WI38 (cell line): Measurements from ENCODE around the gene THBD.

Experiments
- H3K4me3 ChIP-seq: 2 replicates; pipeline ENCODE4 v1.5.1; 2011; ENCODE audit warnings: low read depth, mild to moderate bottlenecking, control low read depth, low read length
- CTCF ChIP-seq: IDR thresholded peaks from 2 replicates; pipeline ENCODE4 v1.5.1; 2012; ENCODE audit warnings: low read depth, mild to moderate bottlenecking, control low read depth, low read length

THBD gene

DNA sequence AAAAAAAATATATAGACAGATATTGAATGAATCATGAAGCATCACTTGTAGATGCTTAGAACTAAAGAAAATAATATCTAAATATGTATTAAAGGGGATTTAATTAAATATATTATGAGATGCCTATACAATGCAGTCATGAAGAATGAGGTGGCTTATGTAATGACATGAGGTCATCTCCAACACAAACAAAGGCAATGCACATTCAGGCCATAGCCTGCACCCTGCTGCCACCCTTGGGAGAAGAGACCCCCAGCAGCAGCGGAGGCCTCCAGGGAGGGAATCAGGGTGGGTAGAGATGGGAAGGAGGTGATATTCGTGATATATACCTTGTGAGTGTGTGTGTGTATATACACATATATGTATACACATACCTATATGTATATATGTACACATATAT, 40.8 kb downstream of the THBD start:
- H3K4me3 ChIP-seq = no peak overlapping the region
- TF ChIP-seq CTCF = no peak

DNA sequence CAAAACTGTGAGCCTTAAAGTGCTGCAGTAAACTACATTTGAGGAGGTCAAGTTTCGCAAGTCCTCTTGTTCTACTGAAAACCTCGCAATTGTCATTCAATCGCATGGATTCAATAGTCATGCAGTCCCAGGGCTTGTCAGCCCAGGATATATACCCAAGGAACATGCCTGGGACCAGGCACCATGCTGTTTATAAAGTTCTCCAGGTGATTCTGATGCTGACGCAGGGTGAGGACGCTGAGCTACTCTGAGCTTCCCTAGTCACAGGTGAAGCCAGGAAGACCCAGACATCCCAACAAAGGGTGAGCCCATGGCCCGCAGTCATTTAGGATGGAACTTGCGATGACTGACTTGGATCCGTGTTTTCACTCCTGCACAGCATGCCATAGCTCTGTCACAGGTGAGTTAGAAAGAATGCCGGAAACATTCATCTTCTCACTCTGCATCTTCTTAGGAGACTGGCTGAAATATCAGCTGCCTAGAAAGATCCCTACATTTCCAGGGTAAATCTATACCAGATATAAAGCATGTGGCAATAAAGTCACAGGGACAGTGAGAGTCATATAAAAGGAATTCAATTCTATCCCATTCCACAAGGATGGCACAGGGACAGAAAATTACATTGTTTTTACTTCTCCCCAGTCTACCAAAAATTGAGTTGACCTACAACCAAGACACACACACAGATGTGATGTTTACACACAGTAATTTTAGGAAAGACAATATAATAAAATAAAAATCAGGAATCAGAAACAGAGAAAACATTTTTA, 41.4 kb downstream of the THBD start:
- TF ChIP-seq CTCF = no peak

GRCh38 chr20:23007462-23007861, 42.0 kb downstream of the THBD start:
- no peak for TF ChIP-seq CTCF
- no peak overlapping the region for H3K4me3 ChIP-seq

More for the DNA sequence above, 41.4 kb downstream of the THBD start:
- no peak overlapping the region for H3K4me3 ChIP-seq

DNA sequence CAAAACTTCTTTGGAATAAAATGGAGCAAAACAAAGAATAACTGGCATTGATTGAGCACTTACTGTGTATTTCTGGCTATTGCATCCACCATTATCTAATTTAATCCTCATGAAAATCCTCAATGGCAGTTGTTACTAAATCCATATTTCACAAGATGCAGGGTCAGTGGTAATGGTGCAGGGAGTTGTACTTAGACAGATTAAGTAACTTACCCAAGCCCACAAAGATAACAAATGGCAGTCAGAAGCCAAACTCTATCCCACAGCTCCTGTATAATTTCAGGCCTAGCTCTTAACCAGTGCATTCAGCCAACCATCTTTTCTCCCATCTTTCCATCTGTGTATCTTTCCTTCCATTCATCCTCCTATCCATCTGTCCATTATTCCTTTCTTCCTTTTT, 43.7 kb downstream of the THBD start:
- TF ChIP-seq CTCF = no peak
- H3K4me3 ChIP-seq = no peak overlapping the region

DNA sequence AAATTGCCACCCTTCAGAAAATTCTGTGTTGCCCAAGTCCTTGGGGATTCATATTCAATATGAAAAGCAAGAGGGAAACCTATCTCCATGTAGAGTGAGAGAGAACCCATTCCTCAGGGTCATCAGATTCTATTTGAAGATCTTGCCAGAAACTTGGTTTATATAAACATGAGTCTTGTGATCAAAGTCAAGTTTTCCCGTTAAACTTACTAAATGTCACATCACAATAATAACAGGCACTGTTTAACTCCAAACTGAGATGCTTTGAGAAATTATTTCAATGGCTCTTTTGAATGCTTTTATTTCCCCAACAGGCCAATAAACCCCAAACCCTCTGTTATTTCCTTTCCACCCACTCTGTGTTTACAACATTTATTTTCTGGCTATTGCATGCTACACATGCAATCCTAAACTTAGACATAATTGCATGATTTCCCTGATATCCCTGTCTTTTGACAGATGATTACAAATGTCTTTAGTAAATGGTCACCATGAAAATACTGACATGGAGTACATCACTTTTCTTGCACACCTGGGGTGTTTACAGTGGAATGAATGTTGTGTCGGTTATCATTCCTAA, 45.5 kb downstream of the THBD start:
- no peak overlapping the region for H3K4me3 ChIP-seq
- no peak for TF ChIP-seq CTCF

GRCh38 chr20:23003077-23003635, 46.3 kb downstream of the THBD start:
- no peak for TF ChIP-seq CTCF
- H3K4me3 ChIP-seq = no peak overlapping the region

DNA sequence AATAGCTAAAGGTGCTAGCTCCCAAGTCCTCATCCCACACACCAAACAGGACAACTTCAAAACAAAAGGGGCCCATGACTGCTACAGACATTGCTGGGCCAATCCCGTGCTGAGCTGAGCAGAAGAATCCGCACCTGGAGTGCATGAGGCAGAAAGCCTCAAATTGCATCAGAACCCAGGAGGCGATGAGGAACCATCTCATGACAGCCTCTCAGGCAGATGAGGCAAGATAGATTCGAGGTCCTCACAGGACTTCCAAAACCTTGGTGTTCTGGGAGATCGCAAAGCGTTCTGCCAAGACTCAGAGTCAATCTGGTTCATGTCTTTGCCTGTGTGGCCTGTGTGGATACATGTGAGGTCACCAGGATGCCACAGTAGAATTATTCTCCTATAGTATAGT, 47.2 kb downstream of the THBD start:
- H3K4me3 ChIP-seq = no peak overlapping the region
- no peak for TF ChIP-seq CTCF
